ENCODE data around the gene JSRP1.

The JSRP1 gene

GRCh38 chr19:2221918-2222317 lies 34.3 kb downstream of the JSRP1 start:
- no peak for TF ChIP-seq Cebpa-rat (IDR thresholded peaks at IDR 0.05)
- Histone ChIP-seq H3K4me2 (peak overlapping the region; percentile 80 to 94 (median 88)), H3K36me3 (peaks cover 57 to 83% (median 74%) of the 10 kb centered on the region in 11 experiments), H4K20me1 (peaks cover 91 to 100% (median 97%) of the 10 kb centered on the region in 11 experiments), H3K4me3 (peak overlapping the region in 3 of 10 experiments; percentile 5 to 24 (median 11); a peak in 6 of 20 replicates), H3K9ac (peak overlapping the region in 10 of 11 experiments; percentile 23 to 74 (median 54); a peak in 17 of 22 replicates), H3K9me3 (replicated peaks in 1 of 11) (no peaks in the 10 kb centered on the region), H3K27me3 (peaks cover 0 to 12% (median 0%) of the 10 kb centered on the region in 11 experiments; a peak in 1 of 22 replicates), H3K4me1 (peaks cover 53 to 97% (median 90%) of the 10 kb centered on the region in 10 experiments), H3K27ac (peak overlapping the region in 9 of 11 experiments; percentile 36 to 79 (median 68); a peak in 15 of 22 replicates)

GRCh38 chr19:2221250-2221831 lies 34.9 kb downstream of the JSRP1 start:
- peak overlapping the region in 10 of 11 experiments; percentile 23 to 74 (median 54); a peak in 17 of 22 replicates for H3K9ac ChIP-seq
- H3K4me3 ChIP-seq: peak overlapping the region in 3 of 10 experiments; percentile 5 to 24 (median 11); a peak in 5 of 20 replicates
- H3K36me3 ChIP-seq: peaks cover 57 to 83% (median 74%) of the 10 kb centered on the region in 11 experiments
- peaks cover 90 to 100% (median 97%) of the 10 kb centered on the region in 11 experiments for H4K20me1 ChIP-seq
- peaks cover 0 to 12% (median 0%) of the 10 kb centered on the region in 11 experiments; a peak in 1 of 22 replicates for H3K27me3 ChIP-seq
- TF ChIP-seq Cebpa-rat (IDR thresholded peaks at IDR 0.05): no peak
- peak overlapping the region in 9 of 11 experiments; percentile 36 to 79 (median 68); a peak in 16 of 22 replicates for H3K27ac ChIP-seq
- H3K4me1 ChIP-seq: peaks cover 53 to 97% (median 89%) of the 10 kb centered on the region in 10 experiments
- peak overlapping the region; percentile 80 to 94 (median 88) for H3K4me2 ChIP-seq
- no peaks in the 10 kb centered on the region for H3K9me3 ChIP-seq (replicated peaks in 1 of 11)

GRCh38 chr19:2219726-2220125 lies 36.5 kb downstream of the JSRP1 start:
- H3K4me3 ChIP-seq: peak overlapping the region in 1 of 10 experiments; percentile 21; a peak in 2 of 20 replicates
- TF ChIP-seq Cebpa-rat (IDR thresholded peaks at IDR 0.05): no peak
- peak overlapping the region; percentile 80 to 94 (median 88) for H3K4me2 ChIP-seq
- H3K36me3 ChIP-seq: peaks cover 54 to 83% (median 74%) of the 10 kb centered on the region in 11 experiments
- H3K9me3 ChIP-seq (replicated peaks in 1 of 11): no peaks in the 10 kb centered on the region
- peaks cover 91 to 100% (median 97%) of the 10 kb centered on the region in 11 experiments for H4K20me1 ChIP-seq
- peaks cover 0 to 12% (median 0%) of the 10 kb centered on the region in 11 experiments; a peak in 1 of 22 replicates for H3K27me3 ChIP-seq
- peak overlapping the region in 8 of 11 experiments; percentile 1 to 74 (median 60); a peak in 13 of 22 replicates for H3K9ac ChIP-seq
- H3K4me1 ChIP-seq: peaks cover 68 to 97% (median 90%) of the 10 kb centered on the region in 10 experiments
- H3K27ac ChIP-seq: peak overlapping the region in 5 of 11 experiments; percentile 3 to 79 (median 73); a peak in 7 of 22 replicates

- Histone ChIP-seq H3K27me3 (peaks cover 0 to 10% (median 0%) of the 10 kb centered on the region in 11 experiments; a peak in 1 of 22 replicates), H3K9ac (no peak overlapping the region), H3K4me2 (peak overlapping the region in 4 of 11 experiments; percentile 0 to 17 (median 8); a peak in 2 of 22 replicates), H3K9me3 (replicated peaks in 1 of 11) (no peaks in the 10 kb centered on the region), H4K20me1 (peaks cover 92 to 100% (median 98%) of the 10 kb centered on the region in 11 experiments), H3K36me3 (peaks cover 71 to 97% (median 89%) of the 10 kb centered on the region in 11 experiments), H3K4me3 (no peak overlapping the region), H3K27ac (no peak overlapping the region), H3K4me1 (peaks cover 70 to 97% (median 90%) of the 10 kb centered on the region in 10 experiments)
- TF ChIP-seq Cebpa-rat (IDR thresholded peaks at IDR 0.05): no peak
Measured at GRCh38 chr19:2217591-2217990, 38.6 kb downstream of the JSRP1 start.

GRCh38 chr19:2216361-2217225 lies 39.6 kb downstream of the JSRP1 start:
- H3K36me3 ChIP-seq: peaks cover 77 to 98% (median 90%) of the 10 kb centered on the region in 11 experiments
- no peak for TF ChIP-seq Cebpa-rat (IDR thresholded peaks at IDR 0.05)

GRCh38 chr19:2215281-2215751 lies 40.9 kb downstream of the JSRP1 start:
- peaks cover 87 to 100% (median 98%) of the 10 kb centered on the region in 11 experiments for H4K20me1 ChIP-seq
- peaks cover 88 to 100% (median 99%) of the 10 kb centered on the region in 11 experiments for H3K36me3 ChIP-seq
- H3K4me3 ChIP-seq: no peak overlapping the region; a peak in 1 of 20 replicates
- H3K4me2 ChIP-seq: peak overlapping the region; percentile 56 to 87 (median 75)
- no peak for TF ChIP-seq Cebpa-rat (IDR thresholded peaks at IDR 0.05)
- peaks cover 47 to 91% (median 76%) of the 10 kb centered on the region in 10 experiments for H3K4me1 ChIP-seq
- H3K9me3 ChIP-seq (replicated peaks in 1 of 11): no peaks in the 10 kb centered on the region
- peak overlapping the region in 2 of 11 experiments; percentile 3 to 13; a peak in 1 of 22 replicates for H3K27ac ChIP-seq
- peak overlapping the region in 4 of 11 experiments; percentile 24 to 40 (median 28); a peak in 4 of 22 replicates for H3K9ac ChIP-seq
- H3K27me3 ChIP-seq: peaks cover 0 to 5% (median 0%) of the 10 kb centered on the region in 11 experiments; a peak in 1 of 22 replicates

More at GRCh38 chr19:2216361-2217225, 39.6 kb downstream of the JSRP1 start:
- Histone ChIP-seq H3K4me1 (peaks cover 60 to 97% (median 87%) of the 10 kb centered on the region in 10 experiments), H3K27ac (0 out of 22 replicates have a peak overlapping the region, but pooled peaks of 1 of the 11 experiments have one; percentile 0), H3K4me3 (no peak overlapping the region), H3K9me3 (replicated peaks in 1 of 11) (no peaks in the 10 kb centered on the region), H3K27me3 (peaks cover 0 to 5% (median 0%) of the 10 kb centered on the region in 11 experiments; a peak in 1 of 22 replicates), H3K9ac (peak overlapping the region in 4 of 11 experiments; percentile 24 to 40 (median 28); a peak in 5 of 22 replicates), H4K20me1 (peaks cover 88 to 100% (median 98%) of the 10 kb centered on the region in 11 experiments), H3K4me2 (peak overlapping the region in 9 of 11 experiments; percentile 56 to 87 (median 75); a peak in 16 of 22 replicates)

- Histone ChIP-seq H3K4me1 (peaks cover 37 to 91% (median 74%) of the 10 kb centered on the region in 10 experiments), H3K36me3 (peaks cover 91 to 100% (median 99%) of the 10 kb centered on the region in 11 experiments), H3K9me3 (replicated peaks in 1 of 11) (no peaks in the 10 kb centered on the region), H3K27me3 (peaks cover 0 to 5% (median 0%) of the 10 kb centered on the region in 11 experiments; a peak in 1 of 22 replicates), H3K4me3 (peak overlapping the region in 1 of 10 experiments; percentile 9; a peak in 1 of 20 replicates), H4K20me1 (peaks cover 87 to 100% (median 98%) of the 10 kb centered on the region in 11 experiments), H3K9ac (peak overlapping the region in 5 of 11 experiments; percentile 3 to 30 (median 26); a peak in 7 of 22 replicates), H3K27ac (peak overlapping the region in 2 of 11 experiments; percentile 17 to 36; a peak in 2 of 22 replicates), H3K4me2 (peak overlapping the region; percentile 56 to 87 (median 75))
- no peak for TF ChIP-seq Cebpa-rat (IDR thresholded peaks at IDR 0.05)
Measured at GRCh38 chr19:2214251-2214650, 42.0 kb downstream of the JSRP1 start.
